IMR-90 (cell line): Measurements from ENCODE around the gene DUSP10. TPM values are rescaled to one million over a fixed set of nuclear protein-coding genes. Genes with fewer than 3 reads are reported as not detected.
A peak's percentile ranks its signal among the peaks of the same experiment; 100 is the strongest.

ENCODE experiments used
- ATAC-seq: fragments of 200-7000 bp; cut with Tn5 transposase; 2 replicates; pipeline ENCODE4 v1.9.1; 2020; ENCODE audit warnings: low read depth, mild to moderate bottlenecking, moderate library complexity
- BruUV-seq: library from RNA; stranded (reverse); fragments of 400-500 nt; replicated peaks from 2 replicates; lab custom pipeline; 2021; lab: Mats Ljungman, UMichigan
- CTCF ChIA-PET: fragments of 300-600 bp; formaldehyde crosslinking; extraction: SDS; loops from one replicate; lab custom pipeline; 2021; ENCODE audit warnings: antibody characterized with exemption; lab: Yijun Ruan, JAX
- POLR2A ChIA-PET: fragments of 300-600 bp; sonication (Branson Sonifier 250); formaldehyde crosslinking; loops from one replicate; lab custom pipeline; 2022; ENCODE audit warnings: antibody characterized with exemption; ENCODE audit not compliant: unreplicated experiment; lab: Charles Lee
- DNase-seq: peaks from one replicate; pipeline ENCODE4 v3.0.0; 2013
- H2AFZ ChIP-seq: replicated peaks from 2 replicates; pipeline ENCODE3; 2013; ENCODE audit warnings: low read length, mild to moderate bottlenecking; ENCODE audit not compliant: poor library complexity
- H2AK5ac ChIP-seq: 2 replicates; pipeline ENCODE4 v1.6.1; 2013; ENCODE audit warnings: low read depth, low read length, inconsistent platforms
- H2AK9ac ChIP-seq: replicated peaks from 2 replicates; pipeline ENCODE3; 2013; ENCODE audit warnings: mild to moderate bottlenecking, low read depth, low read length, moderate library complexity; ENCODE audit not compliant: poor library complexity
- H2BK120ac ChIP-seq: 2 replicates; pipeline ENCODE4 v1.6.1; 2013; ENCODE audit warnings: low read depth, low read length, inconsistent platforms
- H2BK15ac ChIP-seq: 3 replicates; pipeline ENCODE4 v1.6.1; 2013; ENCODE audit warnings: low read depth, low read length, inconsistent platforms
- H2BK20ac ChIP-seq: 2 replicates; pipeline ENCODE4 v1.6.1; 2013; ENCODE audit warnings: low read depth, mild to moderate bottlenecking, inconsistent platforms, low read length, moderate library complexity
- H2BK5ac ChIP-seq: 2 replicates; pipeline ENCODE4 v1.6.1; 2013; ENCODE audit warnings: mild to moderate bottlenecking, low read depth, low read length, inconsistent platforms; ENCODE audit not compliant: poor library complexity, severe bottlenecking
- H3K14ac ChIP-seq: replicated peaks from 2 replicates; pipeline ENCODE4 v1.6.1; 2013; ENCODE audit warnings: low read depth, low read length, inconsistent platforms
- H3K18ac ChIP-seq: 2 replicates; pipeline ENCODE4 v1.6.1; 2013; ENCODE audit warnings: low read depth, low read length, control low read depth
- H3K23ac ChIP-seq: 2 replicates; pipeline ENCODE4 v1.6.1; 2013; ENCODE audit warnings: low read depth, low read length, inconsistent platforms
- H3K27ac ChIP-seq: 2 replicates; pipeline ENCODE4 v1.5.1; 2013; ENCODE audit warnings: mild to moderate bottlenecking, control low read depth, low read length; ENCODE audit not compliant: insufficient read depth
- H3K27me3 ChIP-seq: 2 replicates; pipeline ENCODE4 v1.6.1; 2013; ENCODE audit warnings: low read length; ENCODE audit not compliant: control insufficient read depth, insufficient read depth
- H3K36me3 ChIP-seq: 2 replicates; pipeline ENCODE4 v1.6.1; 2013; ENCODE audit warnings: low read length, mixed read lengths; ENCODE audit not compliant: control insufficient read depth, insufficient read depth
- H3K4ac ChIP-seq: 2 replicates; pipeline ENCODE4 v1.6.1; 2013; ENCODE audit warnings: low read depth, low read length, inconsistent platforms
- H3K4me1 ChIP-seq: 2 replicates; pipeline ENCODE4 v1.6.1; 2013; ENCODE audit warnings: low read length, mixed read lengths; ENCODE audit not compliant: control insufficient read depth, insufficient read depth
- H3K4me2 ChIP-seq: 2 replicates; pipeline ENCODE4 v1.6.1; 2013; ENCODE audit warnings: low read depth, mild to moderate bottlenecking, control low read depth, low read length, moderate library complexity
- H3K4me3 ChIP-seq: 2 replicates; pipeline ENCODE4 v1.5.1; 2013; ENCODE audit warnings: low read depth, mild to moderate bottlenecking, control low read depth, low read length, moderate library complexity; ENCODE audit not compliant: insufficient read depth
- H3K56ac ChIP-seq: 2 replicates; pipeline ENCODE4 v1.6.1; 2013; ENCODE audit warnings: low read length, inconsistent platforms; ENCODE audit not compliant: insufficient read depth; ENCODE audit errors: extremely low read depth
- H3K79me1 ChIP-seq, 2 experiments: 2 replicates each; pipeline ENCODE4 v1.6.1; 2013; ENCODE audit warnings: low read length in 2 of 2, inconsistent platforms in 1 of 2, low read depth in 1 of 2
- H3K9ac ChIP-seq: 2 replicates; pipeline ENCODE4 v1.6.1; 2013; ENCODE audit warnings: low read depth, low read length, control low read depth
- H3K9me1 ChIP-seq: 2 replicates; pipeline ENCODE4 v1.6.1; 2013; ENCODE audit warnings: low read length, inconsistent platforms; ENCODE audit not compliant: insufficient read depth
- H3K9me3 ChIP-seq: 2 replicates; pipeline ENCODE4 v1.6.1; 2013; ENCODE audit warnings: low read length; ENCODE audit not compliant: control insufficient read depth, insufficient read depth
- H4K20me1 ChIP-seq: 2 replicates; pipeline ENCODE4 v1.6.1; 2013; ENCODE audit warnings: low read length, inconsistent platforms; ENCODE audit not compliant: insufficient read depth
- H4K5ac ChIP-seq: 2 replicates; pipeline ENCODE4 v1.6.1; 2013; ENCODE audit warnings: mild to moderate bottlenecking, low read depth, low read length, control low read depth
- H4K8ac ChIP-seq, 2 experiments: 2 replicates each; pipeline ENCODE4 v1.6.1; 2013; ENCODE audit warnings: low read depth in 2 of 2, low read length in 2 of 2, control low read depth in 1 of 2, inconsistent platforms in 1 of 2
- H4K91ac ChIP-seq: 2 replicates; pipeline ENCODE4 v1.6.1; 2013; ENCODE audit warnings: low read depth, low read length, inconsistent platforms; ENCODE audit not compliant: insufficient read depth
- BHLHE40 ChIP-seq: fragments of 150-350 bp; IDR thresholded peaks from 2 replicates; pipeline ENCODE4 v1.6.1; 2016; ENCODE audit warnings: mild to moderate bottlenecking, low read depth, low read length
- CEBPB ChIP-seq: IDR thresholded peaks from 2 replicates; pipeline ENCODE4 v1.6.1; 2012; ENCODE audit warnings: low read depth, low read length, improper control_type of control experiment
- CHD1 ChIP-seq: IDR thresholded peaks from 2 replicates; pipeline ENCODE4 v1.6.1; 2012; ENCODE audit warnings: low read depth, low read length, improper control_type of control experiment
- FOS ChIP-seq: fragments of 150-350 bp; IDR thresholded peaks from 2 replicates; pipeline ENCODE4 v1.6.1; 2016; ENCODE audit warnings: low read depth, low read length
- MAFK ChIP-seq: IDR thresholded peaks from 2 replicates; pipeline ENCODE4 v1.6.1; 2012; ENCODE audit warnings: low read depth, low read length, improper control_type of control experiment
- MAZ ChIP-seq: IDR thresholded peaks from 2 replicates; pipeline ENCODE4 v1.6.1; 2012; ENCODE audit warnings: low read depth, mild to moderate bottlenecking, low read length, improper control_type of control experiment, moderate library complexity, borderline replicate concordance
- MXI1 ChIP-seq: IDR thresholded peaks from 2 replicates; pipeline ENCODE4 v1.6.1; 2012; ENCODE audit warnings: low read depth, mild to moderate bottlenecking, low read length, moderate library complexity, borderline replicate concordance
- NFE2L2 ChIP-seq: fragments of 150-350 bp; IDR thresholded peaks from 2 replicates; pipeline ENCODE4 v1.6.1; 2016; ENCODE audit warnings: low read depth, mild to moderate bottlenecking, low read length
- POLR2A ChIP-seq: IDR thresholded peaks from 2 replicates; pipeline ENCODE4 v1.6.1; 2012; ENCODE audit warnings: mild to moderate bottlenecking, low read depth, low read length
- RCOR1 ChIP-seq: IDR thresholded peaks from 2 replicates; pipeline ENCODE4 v1.6.1; 2012; ENCODE audit warnings: mild to moderate bottlenecking, low read length, improper control_type of control experiment; ENCODE audit not compliant: insufficient replicate concordance
- RFX5 ChIP-seq: IDR thresholded peaks from 2 replicates; pipeline ENCODE4 v1.8.0; 2012; ENCODE audit warnings: low read depth, mild to moderate bottlenecking, low read length, moderate library complexity
- SMC3 ChIP-seq: fragments of 150-350 bp; IDR thresholded peaks from 2 replicates; pipeline ENCODE4 v1.6.1; 2016; ENCODE audit warnings: low read depth, mild to moderate bottlenecking, antibody characterized with exemption, low read length, moderate library complexity
- WGBS, 2 experiments: methylation state at CpG; one replicate each; pipeline versions ENCODE4 v1.1.5 to v1.1.7; 2013; ENCODE audit warnings: missing lambda C conversion rate in 2 of 2; ENCODE audit not compliant: insufficient read length in 1 of 2; ENCODE audit errors: extremely low coverage in 2 of 2; 5-methylcytosine and 5-hydroxymethylcytosine counted together
- dilution Hi-C: fragments of 300-500 bp; cut with HindIII; formaldehyde crosslinking; loops from one replicate; pipeline ENCODE4 v1.14.3; 2018; ENCODE audit warnings: low sequenced_read_pairs; ENCODE audit not compliant: unreplicated experiment
- in situ Hi-C: fragments of 300-500 bp; cut with MboI; formaldehyde crosslinking; loops from 3 replicates; pipeline ENCODE4 v1.14.3; 2019; ENCODE audit warnings: low sequenced_read_pairs, inconsistent platforms, mixed read lengths
- intact Hi-C: fragments of 100-400 bp; cut with micrococcal nuclease; formaldehyde crosslinking; loops from 2 replicates; pipeline ENCODE4 v1.10.0; 2022
- polyA plus RNA-seq, 3 experiments: library from polyadenylated mRNA; depleted of rRNA; stranded (reverse); fragments of >200 nt; gene quantifications; 2 replicates each; pipeline ENCODE4 v1.2.3, GENCODE V29; 2012; ENCODE audit warnings: low replicate concordance in 1 of 3
- total RNA-seq: library from RNA; depleted of rRNA; stranded (reverse); fragments of >200 nt; gene quantifications from 2 replicates; pipeline ENCODE4 v1.2.3, GENCODE V29; 2012
- TF ChIP-seq, protein P1 (sequence below): fragments of 150-350 bp; IDR thresholded peaks from 2 replicates; pipeline ENCODE4 v1.6.1; 2016; ENCODE audit warnings: low read depth, mild to moderate bottlenecking, low read length, moderate library complexity, borderline replicate concordance
- TF ChIP-seq, protein P2 (sequence below): conservative IDR thresholded peaks from 2 replicates; pipeline ENCODE4 v1.5.1; 2012; ENCODE audit warnings: mild to moderate bottlenecking, low read depth, low read length, improper control_type of control experiment

DUSP10 gene
- total and polyA plus RNA-seq, 2 of the 4 experiments (the other 2 are of a cell fraction) = 41.7 to 59.1 TPM

DNA sequence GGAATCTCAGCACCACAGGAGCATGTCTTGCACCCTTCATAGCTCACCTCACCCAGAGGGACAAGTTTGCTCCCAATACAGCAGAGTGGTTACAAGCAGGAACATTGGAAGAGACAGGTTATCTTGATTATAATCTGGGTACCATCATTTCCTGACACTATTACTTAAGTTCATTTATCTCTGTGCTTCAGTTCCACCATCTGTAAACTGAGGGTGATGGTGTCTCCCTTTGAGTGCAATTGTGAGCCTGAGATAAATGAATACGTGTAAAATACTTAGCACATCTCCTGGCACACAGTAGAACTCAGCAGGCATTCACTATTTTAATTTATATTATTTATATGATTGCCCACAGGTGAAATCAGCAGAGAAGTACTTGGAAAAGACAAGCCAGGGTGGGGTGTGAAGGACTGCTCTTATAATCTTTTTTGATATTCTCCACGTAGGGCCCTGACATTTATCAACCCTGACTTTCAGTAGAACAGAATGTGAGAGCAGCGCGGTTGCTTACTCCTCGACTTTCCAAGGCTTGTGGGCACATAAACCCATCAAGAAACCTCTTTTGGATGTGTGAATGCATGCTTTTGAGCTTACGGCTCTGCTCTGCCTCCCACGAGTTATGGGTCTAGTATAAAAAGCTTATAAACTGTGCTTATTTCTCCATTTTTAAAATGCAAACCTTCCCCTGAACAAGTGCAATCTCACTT, 34.9 kb downstream of the DUSP10 start:
- H3K14ac ChIP-seq = no peak overlapping the region
- peaks cover 10% of the 10 kb centered on the region; the same call in 1 of the 2 replicates for H4K20me1 ChIP-seq
- ATAC-seq = no peak
- H3K23ac ChIP-seq = no peak overlapping the region
- WGBS, 2 experiments = no CpG with 5 or more reads among the region's 7 CpGs
- H2AK5ac ChIP-seq = no peak overlapping the region
- H3K9me3 ChIP-seq = no peaks in the 10 kb centered on the region
- no peak overlapping the region for H3K56ac ChIP-seq
- in situ Hi-C loops = no loop called here
- no peak for DNase-seq
- no peak overlapping the region for H2AK9ac ChIP-seq
- POLR2A ChIA-PET = no interaction called here
- no peaks in the 10 kb centered on the region for H3K27me3 ChIP-seq
- no peak overlapping the region for H2BK20ac ChIP-seq
- no peak overlapping the region for H3K18ac ChIP-seq
- TF ChIP-seq RFX5 (no peak), CHD1 (no peak), POLR2A (no peak), CEBPB (no peak), BHLHE40 (no peak), MAZ (no peak), MXI1 (no peak), SMC3 (no peak), MAFK (no peak), FOS (no peak), RCOR1 (no peak), NFE2L2 (no peak)
- TF ChIP-seq, protein P1, sequence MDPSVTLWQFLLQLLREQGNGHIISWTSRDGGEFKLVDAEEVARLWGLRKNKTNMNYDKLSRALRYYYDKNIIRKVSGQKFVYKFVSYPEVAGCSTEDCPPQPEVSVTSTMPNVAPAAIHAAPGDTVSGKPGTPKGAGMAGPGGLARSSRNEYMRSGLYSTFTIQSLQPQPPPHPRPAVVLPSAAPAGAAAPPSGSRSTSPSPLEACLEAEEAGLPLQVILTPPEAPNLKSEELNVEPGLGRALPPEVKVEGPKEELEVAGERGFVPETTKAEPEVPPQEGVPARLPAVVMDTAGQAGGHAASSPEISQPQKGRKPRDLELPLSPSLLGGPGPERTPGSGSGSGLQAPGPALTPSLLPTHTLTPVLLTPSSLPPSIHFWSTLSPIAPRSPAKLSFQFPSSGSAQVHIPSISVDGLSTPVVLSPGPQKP = no peak
- TF ChIP-seq, protein P2, sequence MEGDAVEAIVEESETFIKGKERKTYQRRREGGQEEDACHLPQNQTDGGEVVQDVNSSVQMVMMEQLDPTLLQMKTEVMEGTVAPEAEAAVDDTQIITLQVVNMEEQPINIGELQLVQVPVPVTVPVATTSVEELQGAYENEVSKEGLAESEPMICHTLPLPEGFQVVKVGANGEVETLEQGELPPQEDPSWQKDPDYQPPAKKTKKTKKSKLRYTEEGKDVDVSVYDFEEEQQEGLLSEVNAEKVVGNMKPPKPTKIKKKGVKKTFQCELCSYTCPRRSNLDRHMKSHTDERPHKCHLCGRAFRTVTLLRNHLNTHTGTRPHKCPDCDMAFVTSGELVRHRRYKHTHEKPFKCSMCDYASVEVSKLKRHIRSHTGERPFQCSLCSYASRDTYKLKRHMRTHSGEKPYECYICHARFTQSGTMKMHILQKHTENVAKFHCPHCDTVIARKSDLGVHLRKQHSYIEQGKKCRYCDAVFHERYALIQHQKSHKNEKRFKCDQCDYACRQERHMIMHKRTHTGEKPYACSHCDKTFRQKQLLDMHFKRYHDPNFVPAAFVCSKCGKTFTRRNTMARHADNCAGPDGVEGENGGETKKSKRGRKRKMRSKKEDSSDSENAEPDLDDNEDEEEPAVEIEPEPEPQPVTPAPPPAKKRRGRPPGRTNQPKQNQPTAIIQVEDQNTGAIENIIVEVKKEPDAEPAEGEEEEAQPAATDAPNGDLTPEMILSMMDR = no peak
- no peak overlapping the region for H4K5ac ChIP-seq
- H3K9ac ChIP-seq = no peak overlapping the region
- intact Hi-C loops = no loop called here
- no TSS peak for BruUV-seq
- no peak overlapping the region for H2BK120ac ChIP-seq
- peak overlapping the region; percentile 27 for H2BK5ac ChIP-seq
- peaks cover 36 to 85% of the 10 kb centered on the region in 2 experiments for H3K79me1 ChIP-seq
- H3K36me3 ChIP-seq = peaks cover 37% of the 10 kb centered on the region
- dilution Hi-C loops = no loop called here
- H3K4me2 ChIP-seq = no peak overlapping the region
- 0 out of 2 replicates have a peak overlapping the region, but pooled peaks have one; percentile 24 for H3K4ac ChIP-seq
- peak overlapping the region; percentile 21; the same call in 1 of the 2 replicates for H3K27ac ChIP-seq
- H4K8ac ChIP-seq = no peak overlapping the region; a peak in 1 of 4 replicates
- CTCF ChIA-PET = no interaction called here
- no peak overlapping the region for H2AFZ ChIP-seq
- H4K91ac ChIP-seq = no peak overlapping the region
- peaks cover 19% of the 10 kb centered on the region for H3K4me1 ChIP-seq
- H2BK15ac ChIP-seq = no peak overlapping the region
- peaks cover 22% of the 10 kb centered on the region for H3K9me1 ChIP-seq
- H3K4me3 ChIP-seq = no peak overlapping the region
